Suprapubic skin (tissue), 3 donors: ENCODE results near the gene ATXN7L1.

Source experiments
- CTCF ChIP-seq, 2 donors: fragments of 200-600 bp in 1 of 2; fragments of 450-650 bp in 1 of 2; sonication (generic) in 1 of 2; IDR thresholded peaks; one replicate each; pipeline ENCODE4 v1.5.1; 2016 to 2019; ENCODE audit warnings: antibody characterized with exemption in 2 of 2, mild to moderate bottlenecking in 1 of 2, moderate library complexity in 1 of 2
- EP300 ChIP-seq: sonication (generic); formaldehyde crosslinking; IDR thresholded peaks from one replicate; pipeline ENCODE4 v1.6.1; 2017; ENCODE audit warnings: antibody characterized with exemption
- POLR2A ChIP-seq, 2 donors: fragments of 450-650 bp; IDR thresholded peaks; one replicate each; pipeline ENCODE4 v1.6.1; 2017; ENCODE audit warnings: antibody characterized with exemption in 2 of 2, mild to moderate bottlenecking in 2 of 2, moderate library complexity in 2 of 2

- TF ChIP-seq CTCF (IDR thresholded peaks at IDR 0.05) (no peak), POLR2A (IDR thresholded peaks at IDR 0.05) (no peak), EP300 (no peak)
These were observed 173.0 kb downstream of the ATXN7L1 start for GRCh38 chr7:105703207-105703930.
